Measurements from ENCODE around the gene STK4. TPM values are rescaled to one million over a fixed set of nuclear protein-coding genes. Genes with fewer than 3 reads are reported as not detected.
A peak's percentile ranks its signal among the peaks of the same experiment; 100 is the strongest.

STK4 gene
- total RNA-seq, 1 experiment from 2014 or later = 49.2 TPM

DNA sequence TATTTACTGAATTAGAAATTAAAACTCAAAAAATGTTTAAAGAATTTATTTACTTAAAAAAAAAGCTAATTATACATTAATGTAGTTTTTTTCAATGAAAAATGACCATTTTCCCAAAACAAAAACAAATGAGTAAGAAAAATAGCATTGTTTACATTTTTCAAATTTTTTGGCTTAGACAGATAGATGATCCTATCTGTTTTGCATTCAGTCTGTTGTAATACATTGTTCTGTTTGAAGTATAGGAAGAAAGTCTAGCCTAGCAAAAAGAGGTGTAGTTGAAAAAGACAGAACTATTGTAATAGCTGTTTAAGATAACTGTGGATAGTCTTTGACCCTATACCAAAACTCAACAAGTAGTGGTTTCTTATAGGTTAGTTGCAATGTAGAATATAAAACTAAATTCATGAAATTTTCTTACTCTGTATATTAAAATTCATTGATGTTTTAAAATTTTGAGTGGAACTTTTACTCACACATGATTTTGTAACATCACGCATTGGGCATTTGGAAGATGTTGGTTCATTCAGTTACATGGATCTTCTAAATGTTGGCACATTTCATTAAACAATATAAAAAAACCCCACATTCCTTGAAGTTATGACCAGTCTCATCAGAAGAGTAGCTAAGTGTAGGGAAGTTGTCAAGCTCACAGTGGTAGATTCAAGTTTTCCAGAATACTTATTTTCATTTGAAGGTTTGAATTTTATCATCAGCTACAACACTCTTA lies 72.6 kb downstream of the STK4 start:
- Histone ChIP-seq H3K36me3 (peaks cover 2% of the 10 kb centered on the region; the same call in 1 of the 2 replicates), H3K4me3 (no peak overlapping the region), H3K9me3 (replicated peaks) (no peaks in the 10 kb centered on the region), H3K27ac (no peak overlapping the region), H3K27me3 (no peaks in the 10 kb centered on the region), H3K4me1 (peaks cover 8% of the 10 kb centered on the region; the same call in 1 of the 2 replicates)
- DNase-seq = no peak

GRCh38 chr20:45039475-45039820 lies 73.1 kb downstream of the STK4 start:
- Histone ChIP-seq H3K27ac (no peak overlapping the region), H3K9me3 (replicated peaks) (no peaks in the 10 kb centered on the region), H3K4me3 (no peak overlapping the region), H3K4me1 (peaks cover 8% of the 10 kb centered on the region; the same call in 1 of the 2 replicates), H3K27me3 (no peaks in the 10 kb centered on the region), H3K36me3 (peaks cover 2% of the 10 kb centered on the region; the same call in 1 of the 2 replicates)
- DNase-seq = no peak

DNA sequence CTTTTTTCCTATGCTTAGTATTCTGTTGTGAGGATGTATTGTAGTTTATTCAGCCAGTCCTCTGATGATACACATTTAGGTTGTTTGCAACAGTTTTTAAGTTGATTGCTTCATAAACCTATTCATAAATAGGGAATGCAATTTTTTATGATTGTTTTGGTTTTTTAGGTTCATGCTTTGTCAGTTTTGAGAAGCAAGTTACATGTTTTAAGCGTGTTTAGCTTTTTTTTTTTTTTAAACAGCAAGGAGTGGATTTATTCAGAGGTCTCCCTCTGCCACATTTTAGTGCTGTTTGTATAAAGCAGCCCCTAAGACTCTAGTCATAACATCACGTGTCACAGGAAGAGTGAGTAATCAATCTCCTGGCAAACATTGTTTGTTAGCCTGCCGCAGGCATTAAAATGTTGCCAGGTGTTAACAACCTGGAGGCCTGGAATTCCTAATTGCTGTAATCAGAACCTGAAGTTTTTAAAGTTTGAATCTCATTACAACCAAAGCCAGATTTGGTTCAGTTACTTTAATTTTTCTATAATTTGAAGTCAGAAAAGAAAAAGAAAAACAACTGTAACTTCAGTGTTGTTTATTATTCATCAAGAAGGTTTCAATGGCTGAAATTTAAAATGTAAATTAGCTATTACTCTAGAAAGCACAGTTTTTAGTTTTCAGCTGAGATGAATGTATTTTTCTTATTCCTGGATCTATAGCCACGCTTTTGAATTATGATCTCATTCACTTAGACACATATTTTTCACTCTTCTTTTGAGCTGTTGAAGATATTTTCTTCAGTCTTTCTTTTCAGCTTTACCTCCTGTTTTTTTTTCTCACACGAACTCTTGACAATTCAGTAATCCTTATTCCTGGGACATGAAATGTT lies 75.4 kb downstream of the STK4 start:
- DNase-seq = no peak
- H3K27me3 ChIP-seq = no peaks in the 10 kb centered on the region
- H3K4me3 ChIP-seq = no peak overlapping the region
- no peak overlapping the region for H3K27ac ChIP-seq
- peaks cover 8% of the 10 kb centered on the region; the same call in 1 of the 2 replicates for H3K4me1 ChIP-seq
- H3K36me3 ChIP-seq = peaks cover 2% of the 10 kb centered on the region; the same call in 1 of the 2 replicates
- H3K9me3 ChIP-seq (replicated peaks) = no peaks in the 10 kb centered on the region

DNA sequence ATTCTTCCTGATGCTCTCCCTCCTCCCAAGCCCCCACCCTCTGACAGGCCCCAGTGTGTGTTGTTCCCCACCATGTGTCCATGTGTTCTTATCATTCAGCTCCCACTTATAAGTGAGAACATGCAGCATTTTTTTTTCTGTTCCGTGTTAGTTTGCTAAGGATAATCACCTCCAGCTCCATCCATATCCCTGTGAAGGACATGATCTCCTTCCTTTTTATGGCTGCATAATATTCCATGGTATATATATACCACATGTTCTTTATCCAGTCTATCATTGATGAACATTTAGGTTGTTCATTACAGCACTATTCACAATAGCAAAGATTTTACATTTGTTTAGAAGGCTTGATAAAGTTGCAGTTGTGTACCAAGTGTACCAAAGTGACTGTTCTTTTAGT lies 76.7 kb downstream of the STK4 start:
- Histone ChIP-seq H3K9me3 (replicated peaks) (no peaks in the 10 kb centered on the region), H3K4me1 (peaks cover 8% of the 10 kb centered on the region; the same call in 1 of the 2 replicates), H3K27ac (no peak overlapping the region), H3K4me3 (no peak overlapping the region), H3K27me3 (no peaks in the 10 kb centered on the region), H3K36me3 (peaks cover 2% of the 10 kb centered on the region; the same call in 1 of the 2 replicates)
- DNase-seq = no peak

DNA sequence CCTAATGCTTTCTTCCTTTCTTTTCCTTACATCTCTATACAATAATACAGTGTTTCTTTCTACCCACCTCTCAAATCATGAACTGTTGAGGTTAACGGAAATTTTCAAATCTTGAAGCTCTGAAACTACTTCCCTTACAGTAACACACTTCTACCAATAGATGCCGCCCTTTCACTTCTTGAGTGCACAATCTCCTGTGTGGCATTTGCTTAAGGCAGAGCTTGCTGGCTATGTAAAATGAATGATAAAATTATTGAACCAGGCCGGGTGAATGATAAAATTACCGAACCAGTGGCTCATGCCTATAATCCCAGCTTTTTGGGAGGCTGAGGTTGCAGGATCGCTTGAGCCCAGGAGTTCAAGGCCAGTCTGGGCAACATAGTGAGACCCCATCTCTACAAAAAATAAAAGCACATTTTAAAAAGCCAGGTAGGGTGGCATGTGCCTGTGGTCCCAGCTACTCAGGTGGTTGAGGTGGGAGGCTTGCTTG lies 77.8 kb downstream of the STK4 start:
- Histone ChIP-seq H3K36me3 (peaks cover 2% of the 10 kb centered on the region; the same call in 1 of the 2 replicates), H3K4me1 (peaks cover 6% of the 10 kb centered on the region), H3K27ac (no peak overlapping the region), H3K4me3 (no peak overlapping the region), H3K9me3 (replicated peaks) (no peaks in the 10 kb centered on the region), H3K27me3 (no peaks in the 10 kb centered on the region)
- peak; percentile 60 to 84 for DNase-seq

- no peak for DNase-seq
- H3K4me1 ChIP-seq = peaks cover 11% of the 10 kb centered on the region
- no peaks in the 10 kb centered on the region for H3K9me3 ChIP-seq (replicated peaks)
- H3K27me3 ChIP-seq = no peaks in the 10 kb centered on the region
- H3K27ac ChIP-seq = no peak overlapping the region
- H3K4me3 ChIP-seq = no peak overlapping the region
- peaks cover 2% of the 10 kb centered on the region; the same call in 1 of the 2 replicates for H3K36me3 ChIP-seq
Measured at GRCh38 chr20:45044601-45045000, 78.3 kb downstream of the STK4 start.

DNA sequence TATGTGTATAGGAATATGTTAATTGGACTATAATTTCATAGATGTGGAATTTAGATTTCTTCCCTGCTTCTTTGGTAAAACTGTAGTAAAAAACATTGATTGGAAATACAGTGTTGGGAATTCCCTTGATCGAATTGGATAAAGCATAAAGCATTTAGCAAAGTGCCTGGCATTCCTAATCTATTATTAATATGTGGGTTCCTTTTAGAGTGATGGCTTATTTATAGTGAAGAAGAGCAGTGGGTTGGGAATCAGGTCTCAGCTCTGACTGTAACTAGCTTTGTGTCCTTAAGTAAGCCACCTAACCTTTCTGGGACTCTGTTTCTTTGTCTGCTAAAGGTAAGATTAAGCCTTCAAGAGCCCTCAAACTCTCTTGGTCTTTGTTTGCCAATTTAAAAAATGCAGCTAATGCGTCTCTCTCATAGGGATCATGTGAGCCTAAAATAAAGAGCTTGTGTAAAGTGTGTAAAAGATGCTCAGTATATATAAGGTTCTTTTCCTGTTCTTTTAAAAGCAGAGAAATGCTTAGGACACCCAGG lies 81.3 kb downstream of the STK4 start:
- Histone ChIP-seq H3K27me3 (no peaks in the 10 kb centered on the region), H3K27ac (no peak overlapping the region), H3K4me1 (peaks cover 14% of the 10 kb centered on the region), H3K4me3 (no peak overlapping the region), H3K9me3 (replicated peaks) (no peaks in the 10 kb centered on the region), H3K36me3 (peaks cover 2% of the 10 kb centered on the region; the same call in 1 of the 2 replicates)
- DNase-seq = no peak

DNA sequence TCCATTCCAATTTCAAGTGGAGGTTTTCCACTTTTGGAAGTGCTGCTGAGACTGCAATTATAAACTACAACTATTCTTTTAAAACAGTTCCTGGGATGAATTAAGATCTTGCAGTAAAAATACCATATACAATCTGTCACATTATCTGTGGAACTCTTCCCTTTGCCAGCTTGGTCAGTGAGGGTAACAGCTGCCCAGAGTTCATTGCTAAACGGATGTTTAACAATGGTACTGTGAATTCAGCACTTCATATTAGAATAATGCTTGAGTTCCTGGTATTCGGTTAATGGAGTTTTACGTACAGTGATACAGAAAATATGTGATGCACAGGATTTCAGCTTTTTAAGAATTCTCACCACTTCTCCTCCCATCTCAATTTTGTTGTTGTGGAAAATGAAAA lies 83.1 kb downstream of the STK4 start:
- peak in 1 of 2 experiments; percentile 40 for DNase-seq
- H3K27me3 ChIP-seq = no peaks in the 10 kb centered on the region

DNA sequence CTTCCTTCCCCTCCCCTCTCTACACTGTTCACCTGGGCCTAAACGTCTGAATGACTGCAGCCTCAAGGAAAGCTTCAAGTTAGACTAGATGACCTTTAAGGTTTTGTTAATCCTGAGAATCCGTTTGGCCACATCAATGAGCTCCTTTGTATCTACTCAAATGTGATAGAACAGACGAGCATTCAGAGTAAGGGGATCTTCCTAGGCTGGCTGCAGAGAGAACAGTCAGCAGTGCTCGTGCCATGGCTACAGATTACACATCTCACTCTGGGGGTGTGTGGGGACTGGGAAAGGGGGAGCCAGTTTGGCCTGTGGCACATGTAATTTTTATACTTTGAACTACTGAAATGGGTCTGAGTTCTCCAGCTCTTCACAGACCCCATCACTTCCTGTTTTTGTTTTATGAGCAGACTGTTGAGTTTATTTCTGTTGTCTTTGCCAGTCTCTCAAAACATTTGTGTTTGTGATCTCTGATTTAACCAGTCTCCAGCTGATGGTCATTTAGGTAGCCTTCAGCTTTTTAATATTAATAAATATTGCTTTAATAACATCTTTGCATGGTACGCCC lies 83.7 kb downstream of the STK4 start:
- peak in 1 of 2 experiments; percentile 39 for DNase-seq
- no peaks in the 10 kb centered on the region for H3K9me3 ChIP-seq (replicated peaks)
- H3K27me3 ChIP-seq = no peaks in the 10 kb centered on the region
- peaks cover 17% of the 10 kb centered on the region for H3K4me1 ChIP-seq
- H3K27ac ChIP-seq = no peak overlapping the region
- no peak overlapping the region for H3K4me3 ChIP-seq
- 0 out of 2 replicates have a peak, but pooled peaks cover 5% of the 10 kb centered on the region for H3K36me3 ChIP-seq

More for the DNA sequence above, 83.1 kb downstream of the STK4 start:
- peaks cover 17% of the 10 kb centered on the region for H3K4me1 ChIP-seq
- H3K27ac ChIP-seq = no peak overlapping the region
- H3K36me3 ChIP-seq = 0 out of 2 replicates have a peak, but pooled peaks cover 5% of the 10 kb centered on the region
- H3K9me3 ChIP-seq (replicated peaks) = no peaks in the 10 kb centered on the region
- H3K4me3 ChIP-seq = no peak overlapping the region

DNA sequence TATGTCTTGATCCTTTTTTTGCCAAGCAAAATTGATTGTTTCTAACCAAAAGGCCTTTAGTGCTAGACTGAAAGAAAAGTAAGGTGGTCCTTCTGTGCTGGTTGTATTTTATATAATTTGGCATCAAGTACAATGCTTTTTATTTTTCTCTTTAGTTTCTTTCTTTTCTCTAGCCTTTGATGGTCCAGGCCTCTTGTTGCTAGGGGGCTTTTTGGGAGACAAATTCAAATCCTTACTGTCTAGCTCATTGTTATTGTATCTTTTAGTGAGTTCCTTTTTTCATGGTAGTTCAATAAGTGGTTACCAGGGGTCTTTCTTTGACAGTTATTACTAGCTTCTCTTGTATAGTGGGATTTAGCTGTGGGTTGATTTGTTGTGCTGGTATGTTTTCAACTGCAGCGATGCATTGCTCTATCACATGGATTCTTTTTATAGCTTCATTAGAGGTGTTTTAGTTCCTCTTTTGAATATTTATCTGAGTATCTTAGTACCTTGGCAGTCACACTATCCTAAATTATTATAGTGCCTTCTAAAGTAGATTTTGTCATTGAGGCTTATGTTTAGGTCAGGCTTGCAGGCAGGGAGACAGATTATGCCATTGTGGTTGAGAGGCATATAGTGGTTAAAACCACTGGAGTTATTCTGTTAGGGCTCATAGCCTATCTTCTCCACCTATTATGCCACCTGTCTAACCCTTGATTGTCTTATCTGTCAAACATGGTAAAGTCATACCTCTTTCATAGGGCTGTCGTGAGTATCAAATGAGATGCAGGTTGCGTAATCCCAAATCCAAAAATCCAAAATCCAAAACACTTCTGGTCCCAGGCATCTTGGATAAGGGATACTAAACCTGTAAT lies 85.1 kb downstream of the STK4 start:
- Histone ChIP-seq H3K4me1 (peaks cover 17% of the 10 kb centered on the region), H3K27me3 (no peaks in the 10 kb centered on the region), H3K9me3 (replicated peaks) (no peaks in the 10 kb centered on the region), H3K27ac (no peak overlapping the region), H3K36me3 (0 out of 2 replicates have a peak, but pooled peaks cover 5% of the 10 kb centered on the region), H3K4me3 (no peak overlapping the region)
- DNase-seq = no peak

GRCh38 chr20:45052698-45053429 lies 86.6 kb downstream of the STK4 start:
- H3K36me3 ChIP-seq = peaks cover 7% of the 10 kb centered on the region; the same call in 1 of the 2 replicates
- H3K4me1 ChIP-seq = peaks cover 17% of the 10 kb centered on the region
- no peaks in the 10 kb centered on the region for H3K9me3 ChIP-seq (replicated peaks)
- H3K4me3 ChIP-seq = no peak overlapping the region
- peak in 1 of 2 experiments; percentile 17 for DNase-seq
- no peak overlapping the region for H3K27ac ChIP-seq
- no peaks in the 10 kb centered on the region for H3K27me3 ChIP-seq

- no peak overlapping the region for H3K27ac ChIP-seq
Measured at GRCh38 chr20:45053430-45054351, 87.4 kb downstream of the STK4 start.

More at GRCh38 chr20:45053430-45054351, 87.4 kb downstream of the STK4 start:
- peaks cover 17% of the 10 kb centered on the region for H3K4me1 ChIP-seq
- no peak overlapping the region for H3K4me3 ChIP-seq
- DNase-seq = no peak
- H3K27me3 ChIP-seq = no peaks in the 10 kb centered on the region
- no peaks in the 10 kb centered on the region for H3K9me3 ChIP-seq (replicated peaks)
- H3K36me3 ChIP-seq = peaks cover 7% of the 10 kb centered on the region; the same call in 1 of the 2 replicates

All from SJCRH30 (cell line).